K562 (cell line): ENCODE results near the gene CTSF. TPM values are rescaled to one million over a fixed set of nuclear protein-coding genes. Genes with fewer than 3 reads are reported as not detected.

ENCODE experiments used
- ARNT ChIP-seq, 2 experiments: fragments of 450-650 bp; IDR thresholded peaks; 2 replicates each; pipeline ENCODE4 v1.6.1; 2016; ENCODE audit warnings: mild to moderate bottlenecking in 1 of 2
- CBX2 ChIP-seq: fragments of 200-600 bp; sonication (generic); IDR thresholded peaks from one replicate; pipeline ENCODE4 v1.6.1; 2012; ENCODE audit warnings: mild to moderate bottlenecking, low read length, inconsistent platforms; ENCODE audit not compliant: insufficient read depth, poor library complexity, severe bottlenecking
- CC2D1A ChIP-seq: fragments of 450-650 bp; IDR thresholded peaks from 2 replicates; pipeline ENCODE4 v1.6.1; 2017; ENCODE audit warnings: mild to moderate bottlenecking
- CREM ChIP-seq: IDR thresholded peaks from 2 replicates; pipeline ENCODE4 v1.6.1; 2014; ENCODE audit warnings: antibody characterized with exemption, low read depth
- EGR1 ChIP-seq: fragments of 450-650 bp; conservative IDR thresholded peaks from 2 replicates; pipeline ENCODE4 v1.6.1; 2017; ENCODE audit warnings: mild to moderate bottlenecking
- GABPA ChIP-seq: fragments of 200-800 bp; sonication (Bioruptor generic); conservative IDR thresholded peaks from 2 replicates; pipeline ENCODE4 v1.6.1; 2016; ENCODE audit warnings: low read depth, missing genetic modification characterization, missing compliant biosample characterization
- MAZ ChIP-seq, 2 experiments: fragments of 450-650 bp in 1 of 2; sonication (generic) in 1 of 2; formaldehyde crosslinking; IDR thresholded peaks in 1 of 2; conservative IDR thresholded peaks in 1 of 2; 2 replicates each; pipeline versions ENCODE4 v1.4.0 to v1.5.0; 2020; ENCODE audit warnings: mild to moderate bottlenecking in 1 of 2, missing genetic modification reagents in 1 of 2
- MXI1 ChIP-seq: IDR thresholded peaks from 2 replicates; pipeline ENCODE4 v1.6.1; 2011; ENCODE audit warnings: low read depth, mild to moderate bottlenecking, improper control_type of control experiment, low read length
- NCOA1 ChIP-seq: fragments of 450-650 bp; IDR thresholded peaks from 2 replicates; pipeline ENCODE4 v1.6.1; 2016; ENCODE audit warnings: low read depth
- NR4A1 ChIP-seq, 2 experiments: fragments of 250-450 bp in 1 of 2; fragments of 450-650 bp in 1 of 2; sonication (Bioruptor Pico) in 1 of 2; IDR thresholded peaks; 2 replicates each; pipeline versions ENCODE4 v1.4.0 to v1.6.1; 2016 to 2020; ENCODE audit warnings: mild to moderate bottlenecking in 2 of 2, missing compliant biosample characterization in 1 of 2, missing genetic modification characterization in 1 of 2, moderate library complexity in 1 of 2
- NRF1 ChIP-seq, 2 experiments: fragments of 450-650 bp; IDR thresholded peaks in 1 of 2; conservative IDR thresholded peaks in 1 of 2; 2 replicates each; pipeline ENCODE4 v1.6.1; 2014; ENCODE audit warnings: mild to moderate bottlenecking in 2 of 2
- PRDM10 ChIP-seq: fragments of 450-650 bp; IDR thresholded peaks from 2 replicates; pipeline ENCODE4 v1.6.1; 2018; ENCODE audit not compliant: partially characterized antibody
- SIN3A ChIP-seq, 2 experiments: fragments of 150-350 bp in 1 of 2; IDR thresholded peaks; 2 replicates each; pipeline ENCODE4 v1.6.1; 2011 to 2016; ENCODE audit warnings: borderline replicate concordance in 2 of 2, low read depth in 2 of 2, low read length in 2 of 2, mild to moderate bottlenecking in 2 of 2, moderate library complexity in 2 of 2; ENCODE audit not compliant: control insufficient read depth in 1 of 2
- SMC3 ChIP-seq: conservative IDR thresholded peaks from 2 replicates; pipeline ENCODE4 v1.6.1; 2011; ENCODE audit warnings: low read depth, low read length, improper control_type of control experiment; ENCODE audit not compliant: insufficient read depth
- SP1 ChIP-seq: sonication (generic); formaldehyde crosslinking; IDR thresholded peaks from 2 replicates; pipeline ENCODE4 v1.8.1; 2022; ENCODE audit warnings: mild to moderate bottlenecking, missing genetic modification reagents
- SUPT5H ChIP-seq: fragments of 450-650 bp; IDR thresholded peaks from 2 replicates; pipeline ENCODE4 v1.6.1; 2016
- TAF1 ChIP-seq: IDR thresholded peaks from 2 replicates; pipeline ENCODE4 v1.6.1; 2011; ENCODE audit warnings: mild to moderate bottlenecking, low read length, moderate library complexity; ENCODE audit not compliant: insufficient read depth, control insufficient read depth, severe bottlenecking; ENCODE audit errors: extremely low read depth
- TSHZ1 ChIP-seq: fragments of 250-450 bp; sonication (Bioruptor Pico); IDR thresholded peaks from 2 replicates; pipeline ENCODE4 v1.4.0; 2020; ENCODE audit warnings: mild to moderate bottlenecking, moderate library complexity
- ZNF280B ChIP-seq: fragments of 250-450 bp; sonication (Bioruptor Pico); IDR thresholded peaks from 2 replicates; pipeline ENCODE4 v1.5.1; 2021; ENCODE audit warnings: mild to moderate bottlenecking
- polyA plus RNA-seq, 8 experiments: library from polyadenylated mRNA; depleted of rRNA in 4 of 8; stranded (reverse) in 5 of 8; unstranded in 3 of 8; fragments of >200 nt; fragmentation: Nextera tagmentation in 2 of 8; fragmentation: Illumina TruSeq in 1 of 8; extraction: Ambion mirVana in 2 of 8; extraction: Trizol in 1 of 8; gene quantifications; 2 replicates each; pipeline versions ENCODE4 v1.2.1 to v1.2.3, GENCODE V29; 2011 to 2014; ENCODE audit warnings: inconsistent platforms in 1 of 8, missing spikeins in 1 of 8
- total RNA-seq, 7 experiments: library from RNA; depleted of rRNA in 6 of 7; stranded (reverse); fragments of >200 nt in 6 of 7; fragmentation: Illumina TruSeq in 2 of 7; extraction: Trizol in 2 of 7; gene quantifications; 2 replicates each; pipeline versions ENCODE4 v1.2.1 to v1.2.3, GENCODE V29; 2011 to 2021; ENCODE audit warnings: low replicate concordance in 1 of 7

Gene CTSF
- total and polyA plus RNA-seq, 9 of the 15 experiments (the other 6 are each of a cell fraction or from before 2014, with no cell fraction given): 0.41 to 10.5 (median 3.8) TPM

- no peak for TF ChIP-seq TSHZ1
- TF ChIP-seq GABPA: peak; percentile 79
- peak; percentile 72 for TF ChIP-seq CREM
- TF ChIP-seq ZNF280B (CRISPR knock-in tag): no peak
- peak; percentile 69 for TF ChIP-seq MXI1
- TF ChIP-seq NRF1 (conservative IDR thresholded peaks at IDR 0.05 in 1 of 2, IDR thresholded peaks at IDR 0.05 in 1 of 2): peak; percentile 80 to 82
- peak; percentile 91 for TF ChIP-seq SP1
- peak; percentile 59 for TF ChIP-seq TAF1
- TF ChIP-seq MAZ (CRISPR knock-in tag; conservative IDR thresholded peaks at IDR 0.05 in 1 of 2, IDR thresholded peaks at IDR 0.05 in 1 of 2): peak; percentile 73 to 88
- no peak for TF ChIP-seq NR4A1 (CRISPR knock-in tag; IDR thresholded peaks at IDR 0.05)
- TF ChIP-seq NR4A1 (tag; IDR thresholded peaks at IDR 0.05): 0 out of 2 replicates have a peak, but pooled peaks have one; percentile 31
- TF ChIP-seq SUPT5H: peak; percentile 64
- no peak for TF ChIP-seq NCOA1
- no peak for TF ChIP-seq ARNT (IDR thresholded peaks at IDR 0.05)
- peak; percentile 72 for TF ChIP-seq EGR1
- no peak for TF ChIP-seq CBX2
- peak; percentile 94 to 95; a peak in 3 of 4 replicates for TF ChIP-seq SIN3A (IDR thresholded peaks at IDR 0.05; ENCODE audit: borderline replicate concordance in 2 of 2, control insufficient read depth in 1 of 2, low read depth in 2 of 2, low read length in 2 of 2)
- peak; percentile 47 for TF ChIP-seq PRDM10
- no peak for TF ChIP-seq SMC3
- TF ChIP-seq CC2D1A: no peak
These were observed 22.6 kb downstream of the CTSF start, which contains the start of gene ZDHHC24 (continued) for GRCh38 chr11:66545701-66546367.
